Neural cell (in vitro differentiated cells): Measurements from ENCODE around the gene SPEF1.

Source experiments
- CTCF ChIP-seq: fragments of 450-650 bp; IDR thresholded peaks from 2 replicates; pipeline ENCODE4 v1.5.1; 2014; ENCODE audit warnings: antibody characterized with exemption, mild to moderate bottlenecking, moderate library complexity; ENCODE audit not compliant: poor library complexity, severe bottlenecking
- EP300 ChIP-seq: fragments of 450-650 bp; conservative IDR thresholded peaks from 2 replicates; pipeline ENCODE4 v1.6.1; 2014; ENCODE audit warnings: antibody characterized with exemption, mild to moderate bottlenecking, moderate library complexity; ENCODE audit not compliant: poor library complexity, severe bottlenecking
- EZH2 ChIP-seq: fragments of 200-600, 300-800 bp; shearing (Covaris generic), sonication (generic); IDR thresholded peaks from 2 replicates; pipeline ENCODE4 v1.6.1; 2014; ENCODE audit warnings: antibody characterized with exemption, low read length, borderline replicate concordance, mild to moderate bottlenecking; ENCODE audit not compliant: insufficient read depth, poor library complexity, severe bottlenecking
- MXI1 ChIP-seq: fragments of 450-650 bp; conservative IDR thresholded peaks from 2 replicates; pipeline ENCODE4 v1.6.1; 2014; ENCODE audit warnings: antibody characterized with exemption, mild to moderate bottlenecking; ENCODE audit not compliant: poor library complexity, severe bottlenecking
- POLR2AphosphoS5 ChIP-seq: IDR thresholded peaks from 2 replicates; pipeline ENCODE4 v1.6.1; 2012
- RAD21 ChIP-seq: fragments of 450-650 bp; conservative IDR thresholded peaks from 2 replicates; pipeline ENCODE4 v1.6.1; 2014; ENCODE audit warnings: antibody characterized with exemption, mild to moderate bottlenecking, moderate library complexity
- REST ChIP-seq: IDR thresholded peaks from 2 replicates; pipeline ENCODE4 v1.6.1; 2012; ENCODE audit warnings: borderline replicate concordance

GRCh38 chr20:3747471-3747870, 33.8 kb downstream of the SPEF1 start:
- TF ChIP-seq POLR2AphosphoS5 (no peak), CTCF (no peak), EP300 (no peak), REST (no peak), RAD21 (no peak), MXI1 (no peak), EZH2 (no peak)
